GM18868 (cell line): Measurements from ENCODE around the gene KLHL28.

ENCODE experiments used
- ATAC-seq: cut with Tn5 transposase; IDR thresholded peaks from one replicate; pipeline ENCODE4 v1.9.1; 2021; ENCODE audit warnings: mild to moderate bottlenecking, moderate library complexity; ENCODE audit not compliant: unreplicated experiment

Gene KLHL28, protein sequence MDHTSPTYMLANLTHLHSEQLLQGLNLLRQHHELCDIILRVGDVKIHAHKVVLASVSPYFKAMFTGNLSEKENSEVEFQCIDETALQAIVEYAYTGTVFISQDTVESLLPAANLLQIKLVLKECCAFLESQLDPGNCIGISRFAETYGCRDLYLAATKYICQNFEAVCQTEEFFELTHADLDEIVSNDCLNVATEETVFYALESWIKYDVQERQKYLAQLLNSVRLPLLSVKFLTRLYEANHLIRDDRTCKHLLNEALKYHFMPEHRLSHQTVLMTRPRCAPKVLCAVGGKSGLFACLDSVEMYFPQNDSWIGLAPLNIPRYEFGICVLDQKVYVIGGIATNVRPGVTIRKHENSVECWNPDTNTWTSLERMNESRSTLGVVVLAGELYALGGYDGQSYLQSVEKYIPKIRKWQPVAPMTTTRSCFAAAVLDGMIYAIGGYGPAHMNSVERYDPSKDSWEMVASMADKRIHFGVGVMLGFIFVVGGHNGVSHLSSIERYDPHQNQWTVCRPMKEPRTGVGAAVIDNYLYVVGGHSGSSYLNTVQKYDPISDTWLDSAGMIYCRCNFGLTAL

DNA sequence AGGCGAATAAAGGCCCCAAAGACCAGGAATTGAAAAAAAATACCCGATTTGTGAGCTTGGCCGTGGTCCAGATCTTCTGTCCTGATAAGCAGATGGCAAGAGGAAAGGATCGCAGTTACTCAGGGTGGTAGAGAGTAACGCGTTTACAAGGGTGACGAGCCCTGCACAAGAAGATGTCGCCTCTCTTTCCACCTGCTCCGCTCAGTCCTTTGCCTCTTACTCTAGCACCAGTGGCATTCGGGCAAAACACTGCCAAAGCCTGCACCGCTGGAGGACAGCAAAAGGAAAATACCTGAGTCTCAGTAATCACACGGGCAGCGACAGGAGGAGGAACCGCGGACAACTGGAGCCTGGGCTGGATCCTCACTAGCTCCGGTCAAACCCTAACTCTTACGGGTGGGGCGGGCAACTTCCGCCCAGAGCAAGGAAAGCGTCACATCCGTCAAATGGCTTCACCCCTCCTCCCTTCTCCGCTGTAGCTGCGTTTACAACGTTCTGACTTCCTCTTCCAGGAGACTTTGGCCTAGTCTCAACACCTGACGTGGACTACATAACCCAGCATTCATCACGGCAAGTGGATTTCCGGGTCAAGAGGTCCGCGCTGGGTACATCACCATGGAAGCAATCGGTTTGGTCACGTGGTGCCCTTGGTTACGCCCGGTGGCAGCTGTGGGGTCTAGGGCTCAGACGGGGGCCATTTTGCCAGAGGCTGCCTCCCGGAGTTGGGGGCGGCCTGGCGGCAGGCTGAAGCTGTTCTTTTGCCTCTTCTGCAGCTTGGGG, at the start of gene KLHL28, which contains the start of gene TOGARAM1:
KLHL28 (minus strand) TSS at position 394 of the 780 bp plus-strand sequence. CDS start 16,019 bp downstream, outside the sequence.
TOGARAM1 (plus strand) TSS at position 637 of the 780 bp plus-strand sequence. CDS start 232 bp downstream, outside the sequence.
- peak; percentile 91 for ATAC-seq

DNA sequence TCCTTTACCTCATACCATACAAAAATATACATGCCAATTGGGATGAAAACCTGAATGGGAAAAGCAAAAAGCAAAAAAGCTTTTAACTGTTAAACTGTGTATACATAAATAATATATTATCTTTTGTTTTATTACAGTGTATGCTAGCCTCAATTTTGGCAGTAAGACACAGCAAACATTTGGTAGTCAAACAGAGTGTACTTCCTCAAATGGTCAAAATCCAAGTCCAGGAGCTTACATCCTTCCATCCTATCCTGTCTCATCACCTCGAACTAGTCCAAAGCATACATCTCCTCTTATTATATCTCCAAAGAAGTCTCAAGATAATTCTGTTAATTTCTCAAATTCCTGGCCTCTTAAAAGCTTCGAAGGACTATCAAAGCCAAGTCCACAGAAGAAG, 42.2 kb upstream of the KLHL28 start:
- no peak for ATAC-seq

DNA sequence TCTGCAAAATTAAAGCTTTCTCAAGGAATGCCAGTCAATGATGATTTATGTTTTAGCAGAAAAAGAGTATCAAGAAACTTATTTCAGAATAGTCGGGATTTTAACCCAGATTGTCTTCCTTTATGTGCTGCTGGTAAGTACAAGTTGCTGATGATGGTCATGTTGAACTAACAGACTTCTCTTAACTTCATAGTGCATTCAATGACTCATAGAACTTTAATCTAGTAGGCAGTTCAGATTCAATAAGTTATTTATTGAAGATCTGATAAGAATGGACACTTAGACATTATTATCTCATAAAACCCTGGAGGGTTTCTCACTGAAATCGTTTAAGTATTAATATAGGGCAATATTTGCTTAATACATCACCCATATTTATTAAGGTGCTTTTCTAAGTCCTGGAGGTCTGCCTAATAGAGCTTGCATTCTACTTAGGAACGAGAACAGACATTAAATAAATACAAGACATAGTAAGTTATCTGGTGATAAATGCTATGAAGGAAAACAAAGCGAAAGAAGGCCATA, 34.1 kb upstream of the KLHL28 start:
- ATAC-seq: no peak

DNA sequence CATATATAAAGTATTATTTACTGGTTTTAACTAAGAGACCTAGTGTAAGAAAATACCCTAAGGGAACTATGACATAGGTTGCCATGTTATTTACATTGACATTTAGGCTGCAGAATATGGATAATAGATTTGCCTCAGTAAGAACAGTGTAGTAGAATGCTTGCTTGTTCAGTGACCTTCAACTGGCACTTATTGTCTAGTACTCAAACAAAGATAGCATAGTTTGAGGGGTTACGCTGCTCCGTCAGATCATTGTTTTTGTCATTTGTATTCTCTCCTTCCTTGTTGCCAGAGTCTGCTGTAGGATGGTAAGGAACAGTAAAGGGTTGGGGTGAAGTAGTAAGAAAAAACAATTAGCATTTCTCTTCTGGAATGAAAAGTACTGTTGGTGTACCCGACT, 33.4 kb upstream of the KLHL28 start:
- no peak for ATAC-seq

GRCh38 chr14:44990533-44990932, 28.8 kb upstream of the KLHL28 start:
- no peak for ATAC-seq

DNA sequence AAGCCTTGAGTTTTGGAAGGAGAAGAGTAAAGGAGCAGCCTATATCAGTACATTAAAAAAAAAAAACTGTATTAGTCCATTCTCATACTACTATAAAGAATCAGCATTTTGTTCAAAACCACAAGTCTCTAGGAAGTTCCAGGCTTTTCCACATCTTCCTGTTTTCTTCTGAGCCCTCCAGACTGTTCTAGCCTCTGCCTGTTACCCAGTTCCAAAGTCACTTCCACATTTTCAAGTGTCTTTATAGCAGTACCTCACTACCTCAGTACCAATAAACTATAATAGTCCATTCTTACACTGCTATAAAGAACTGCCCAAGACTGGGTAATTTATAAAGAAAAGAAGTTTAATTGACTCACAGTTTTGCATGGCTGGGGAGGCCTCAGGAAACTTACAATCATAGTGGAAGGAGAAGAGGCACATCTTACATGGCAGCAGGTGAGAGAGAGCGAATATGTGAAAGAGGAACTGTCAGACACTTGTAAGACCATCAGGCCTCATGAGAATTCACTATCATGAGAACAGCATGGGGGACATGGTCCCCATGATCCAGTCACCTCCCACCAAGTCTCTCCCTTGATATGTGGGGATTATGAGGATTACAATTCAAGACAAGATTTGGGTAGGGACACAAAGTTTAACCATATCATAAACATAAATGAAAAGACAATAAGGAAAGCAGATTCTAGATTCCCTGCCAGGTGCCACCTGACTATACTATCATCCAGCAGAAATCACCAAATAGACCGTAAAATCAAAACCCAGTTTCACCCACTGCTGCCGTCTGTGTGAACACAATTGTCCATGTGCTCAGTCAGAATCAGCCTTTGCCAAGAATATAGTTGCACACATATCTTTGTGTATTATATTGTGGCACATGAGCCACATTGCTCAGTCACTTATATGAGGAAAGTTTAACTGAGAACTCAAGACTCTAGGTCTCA, 28.0 kb upstream of the KLHL28 start:
- no peak for ATAC-seq

GRCh38 chr14:44988694-44989093, 26.9 kb upstream of the KLHL28 start:
- ATAC-seq: no peak

DNA sequence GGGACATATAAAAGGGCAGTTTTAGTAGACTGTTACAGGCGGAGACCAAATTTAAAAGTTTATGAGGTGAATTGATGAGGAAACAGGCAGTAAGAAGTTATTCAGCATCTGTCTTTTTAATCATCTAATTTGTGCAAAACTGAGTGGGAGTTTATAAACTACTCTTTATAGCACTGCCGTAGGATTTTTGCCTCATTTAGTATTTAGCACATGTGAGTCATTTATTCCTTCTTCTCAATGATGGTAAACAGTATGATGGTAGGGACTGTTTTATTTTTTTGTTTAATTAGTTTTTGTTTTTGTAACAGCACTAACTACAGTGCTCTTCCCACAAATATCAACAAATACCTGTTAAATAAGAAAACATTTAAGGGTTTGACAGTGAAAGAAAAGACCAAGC, 20.8 kb upstream of the KLHL28 start:
- ATAC-seq: no peak

DNA sequence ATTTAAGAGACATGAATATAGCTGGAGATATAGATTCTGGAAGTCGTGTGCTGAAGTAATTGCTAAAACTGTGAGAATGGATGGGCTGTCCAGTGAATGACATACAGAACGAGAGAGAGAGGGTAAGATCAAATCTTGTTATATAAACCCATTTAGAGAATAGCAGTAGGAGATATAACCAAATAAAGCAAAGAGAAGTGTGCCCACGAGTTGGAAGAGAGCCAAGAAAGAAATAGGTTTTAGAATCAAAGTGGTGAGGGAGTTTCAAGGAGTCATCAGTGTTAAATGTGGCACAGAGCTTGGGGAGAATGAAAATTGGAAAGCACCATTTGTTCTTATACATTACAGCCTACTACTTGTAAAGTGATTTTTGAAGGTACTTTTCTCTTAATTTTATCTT, 19.5 kb upstream of the KLHL28 start:
- ATAC-seq: peak; percentile 65

DNA sequence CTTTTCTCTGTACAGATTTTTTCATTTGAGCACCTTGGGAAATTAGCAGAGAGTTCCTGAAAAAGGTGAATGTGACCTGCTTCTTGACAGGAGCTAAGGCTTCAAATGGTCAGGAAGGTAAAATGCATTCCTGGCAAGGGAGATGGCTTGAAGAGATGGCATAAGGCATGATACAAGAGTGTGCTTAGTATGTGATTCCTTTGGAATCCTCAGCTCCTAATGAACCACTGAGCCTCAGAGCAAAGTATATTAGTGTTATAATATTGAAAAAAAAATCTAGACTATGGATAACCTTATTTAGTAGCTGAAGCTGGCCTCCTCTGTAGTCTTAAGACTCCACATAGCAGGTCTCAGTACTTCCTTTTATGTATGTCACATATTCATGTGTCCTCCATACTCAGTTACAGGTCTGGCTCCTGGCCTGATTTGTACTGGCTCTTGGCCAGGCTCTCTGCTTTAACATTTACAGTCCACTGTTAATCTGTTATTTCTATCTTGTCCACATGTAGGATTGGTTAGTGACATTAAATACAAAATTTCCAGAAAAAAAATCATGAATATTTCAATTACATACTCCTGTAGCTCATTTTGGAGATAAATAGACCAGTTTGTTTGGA, 18.1 kb upstream of the KLHL28 start:
- ATAC-seq: no peak

- ATAC-seq: no peak
These were observed 17.5 kb upstream of the KLHL28 start for GRCh38 chr14:44979273-44979672.

DNA sequence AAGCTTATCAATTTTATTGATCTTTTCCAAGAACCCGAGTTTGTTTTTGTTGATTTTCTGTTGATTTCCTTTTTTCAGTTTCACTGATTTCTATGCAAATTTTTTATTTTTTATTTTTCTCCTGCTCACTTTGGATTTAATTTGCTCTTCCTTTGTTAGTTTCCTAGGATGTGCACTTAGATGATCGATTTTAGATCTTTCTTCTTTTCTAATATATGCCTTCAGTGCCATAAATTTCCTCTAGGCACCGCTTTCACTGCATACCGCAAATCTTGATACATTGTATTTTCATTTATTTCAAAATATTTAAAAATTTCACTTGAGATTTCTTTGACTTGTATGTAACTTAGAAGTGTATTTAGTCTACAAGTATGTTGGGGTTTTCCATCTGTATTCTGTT, 9.7 kb upstream of the KLHL28 start:
- no peak for ATAC-seq

DNA sequence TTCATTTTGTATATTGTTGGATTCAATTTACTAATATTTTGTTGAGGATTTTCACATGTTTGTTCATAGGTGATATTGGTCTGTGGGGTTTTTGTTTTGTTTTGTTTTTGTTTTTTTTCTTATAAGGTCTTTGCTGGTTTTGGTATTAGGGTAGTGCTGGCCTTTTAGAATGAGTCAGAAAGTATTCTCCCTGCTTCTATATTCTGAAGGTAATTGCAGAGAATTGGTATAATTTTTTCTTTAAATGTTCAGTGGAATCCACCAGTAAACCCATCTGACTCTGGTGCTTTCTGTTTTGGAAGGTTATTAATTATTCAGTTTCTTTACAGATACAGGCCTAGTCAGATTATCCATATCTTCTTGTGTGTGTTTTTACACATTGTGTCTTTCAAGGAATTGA, 9.2 kb upstream of the KLHL28 start:
- peak; percentile 73 for ATAC-seq

DNA sequence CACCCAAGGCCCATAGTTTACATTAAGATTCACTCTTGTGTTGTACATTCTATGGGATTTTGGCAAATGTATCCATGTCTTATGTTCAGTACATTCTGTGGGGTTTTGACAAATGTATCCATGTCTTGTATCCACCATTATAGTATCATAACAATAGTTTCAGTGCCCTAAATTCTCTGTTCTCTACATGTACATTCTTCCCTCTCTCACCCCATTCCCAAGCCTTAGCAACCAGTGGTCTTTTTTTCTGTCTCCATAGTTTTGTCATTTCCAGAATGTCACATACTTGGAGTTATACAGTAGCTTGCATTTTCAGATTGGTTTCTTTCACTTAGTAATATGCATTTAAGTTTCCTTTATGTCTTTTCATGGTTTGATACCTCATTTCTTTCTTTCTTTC, 7.0 kb upstream of the KLHL28 start:
- ATAC-seq: no peak

GRCh38 chr14:44966601-44967336, 5.0 kb upstream of the KLHL28 start:
- ATAC-seq: no peak

GRCh38 chr14:44963775-44964380, 2.1 kb upstream of the KLHL28 start:
- no peak for ATAC-seq

GRCh38 chr14:44963044-44963528, 1.3 kb upstream of the KLHL28 start:
- no peak for ATAC-seq

DNA sequence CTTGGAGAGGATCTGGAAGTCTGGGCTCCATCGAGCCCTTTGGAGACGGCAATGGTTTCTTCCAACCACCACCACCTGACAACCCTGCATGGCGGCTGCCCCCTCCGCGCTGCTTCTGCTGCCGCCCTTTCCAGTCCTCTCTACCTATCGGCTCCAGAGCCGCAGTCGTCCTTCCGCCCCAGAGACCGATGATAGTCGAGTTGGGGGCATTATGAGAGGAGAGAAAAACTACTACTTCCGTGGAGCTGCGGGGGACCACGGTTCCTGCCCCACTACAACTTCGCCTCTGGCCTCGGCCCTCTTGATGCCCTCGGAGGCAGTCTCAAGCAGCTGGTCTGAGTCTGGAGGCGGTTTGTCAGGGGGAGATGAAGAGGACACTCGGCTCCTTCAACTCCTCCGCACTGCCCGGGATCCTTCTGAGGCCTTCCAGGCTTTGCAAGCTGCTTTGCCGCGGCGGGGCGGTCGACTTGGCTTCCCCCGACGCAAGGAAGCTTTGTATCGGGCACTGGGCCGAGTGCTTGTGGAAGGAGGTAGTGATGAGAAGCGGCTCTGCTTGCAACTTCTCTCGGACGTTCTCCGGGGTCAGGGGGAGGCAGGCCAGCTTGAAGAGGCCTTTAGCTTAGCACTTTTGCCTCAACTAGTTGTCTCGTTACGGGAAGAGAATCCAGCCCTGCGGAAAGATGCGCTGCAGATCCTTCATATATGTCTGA, 742 bp upstream of the KLHL28 start:
- ATAC-seq: peak; percentile 32
